ENCODE data around the gene DPP6. TPM values are rescaled to one million over a fixed set of nuclear protein-coding genes. Genes with fewer than 3 reads are reported as not detected.

Gene DPP6
- total RNA-seq, 1 donor from 2014 or later, result 56.3 TPM

DNA sequence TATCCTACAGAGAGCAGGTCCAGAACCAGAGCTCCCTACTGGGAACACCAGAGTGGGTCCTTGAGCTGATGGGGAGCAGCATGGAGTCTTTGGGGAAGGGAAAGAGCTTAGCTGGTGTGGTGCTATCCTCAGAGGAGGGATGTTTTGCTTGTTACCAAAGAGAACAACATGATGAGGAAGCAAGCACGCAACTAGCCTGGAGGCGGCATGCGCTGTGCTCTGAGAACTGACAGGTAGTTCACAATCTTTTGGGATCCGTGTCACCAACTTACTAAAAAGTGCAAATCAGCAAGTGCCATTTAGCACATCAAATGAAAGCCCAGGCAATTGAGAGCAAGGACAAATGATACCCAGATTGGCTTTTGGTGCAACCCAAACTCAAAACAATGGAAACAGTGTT is 257.9 kb downstream of the DPP6 start:
- DNase-seq (ENCODE audit: low spot score in 2 of 2), result no peak
- no peak for FAIRE-seq

DNA sequence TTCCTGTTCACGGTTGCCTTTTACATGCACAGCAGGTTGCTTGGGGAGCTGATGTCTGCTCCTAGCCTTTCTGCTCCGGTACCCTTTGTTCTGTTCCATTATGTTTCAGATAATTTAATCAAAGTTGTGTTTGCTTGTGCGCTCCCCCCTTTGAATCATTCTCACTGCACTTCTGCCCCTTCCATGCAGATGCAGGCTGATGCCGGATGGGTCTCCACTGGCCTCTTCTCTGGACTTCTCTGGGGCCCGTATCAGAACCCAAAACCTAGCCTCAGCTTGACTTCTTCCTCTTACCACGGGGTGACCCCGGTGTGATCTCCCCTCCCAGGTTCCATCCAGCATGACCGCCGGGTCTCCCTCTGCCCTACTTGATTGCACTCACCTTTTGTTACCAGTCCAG is 272.0 kb downstream of the DPP6 start:
- FAIRE-seq (no peak), DNase-seq (ENCODE audit: low spot score in 2 of 2) (no peak)

DNA sequence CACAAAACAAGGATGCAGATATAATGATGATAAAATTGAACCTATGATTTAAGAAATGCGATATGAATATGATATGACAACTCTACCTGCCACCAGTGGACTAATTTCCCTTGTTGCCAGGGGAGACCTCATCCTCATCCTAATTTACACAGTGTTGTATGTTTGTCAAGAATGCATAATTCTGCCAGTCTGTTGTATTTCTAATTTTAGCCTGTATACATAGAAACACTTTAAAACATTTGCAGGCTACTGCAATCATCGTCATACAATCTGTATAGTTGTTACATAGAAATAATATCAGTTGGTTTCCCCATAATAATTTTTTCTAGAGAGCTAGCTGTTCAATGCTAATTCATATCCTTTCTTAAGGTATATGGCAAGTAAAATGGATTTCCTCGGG is 274.2 kb downstream of the DPP6 start:
- DNase-seq (ENCODE audit: low spot score in 2 of 2) (no peak), FAIRE-seq (no peak)

DNA sequence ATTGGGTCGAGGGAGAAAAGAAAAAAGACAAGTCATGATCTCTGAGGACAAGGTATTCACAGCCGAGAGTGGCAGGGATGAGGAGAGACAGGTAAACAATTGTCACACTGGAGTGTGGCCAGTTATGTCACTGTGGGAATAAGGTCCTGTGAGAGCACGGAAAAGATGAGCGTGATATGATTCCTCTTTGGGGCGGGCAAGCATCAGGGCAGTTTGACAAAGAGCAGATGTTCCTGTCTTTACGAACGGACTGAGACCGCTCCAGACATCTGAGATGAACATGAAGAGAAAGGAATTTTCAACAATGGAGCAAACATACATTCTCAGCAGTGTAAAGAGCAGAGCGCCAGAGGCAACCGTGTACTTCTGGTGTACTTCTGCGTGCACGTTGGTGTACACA is 278.1 kb downstream of the DPP6 start:
- DNase-seq (ENCODE audit: low spot score in 2 of 2) (no peak), FAIRE-seq (no peak)

DNA sequence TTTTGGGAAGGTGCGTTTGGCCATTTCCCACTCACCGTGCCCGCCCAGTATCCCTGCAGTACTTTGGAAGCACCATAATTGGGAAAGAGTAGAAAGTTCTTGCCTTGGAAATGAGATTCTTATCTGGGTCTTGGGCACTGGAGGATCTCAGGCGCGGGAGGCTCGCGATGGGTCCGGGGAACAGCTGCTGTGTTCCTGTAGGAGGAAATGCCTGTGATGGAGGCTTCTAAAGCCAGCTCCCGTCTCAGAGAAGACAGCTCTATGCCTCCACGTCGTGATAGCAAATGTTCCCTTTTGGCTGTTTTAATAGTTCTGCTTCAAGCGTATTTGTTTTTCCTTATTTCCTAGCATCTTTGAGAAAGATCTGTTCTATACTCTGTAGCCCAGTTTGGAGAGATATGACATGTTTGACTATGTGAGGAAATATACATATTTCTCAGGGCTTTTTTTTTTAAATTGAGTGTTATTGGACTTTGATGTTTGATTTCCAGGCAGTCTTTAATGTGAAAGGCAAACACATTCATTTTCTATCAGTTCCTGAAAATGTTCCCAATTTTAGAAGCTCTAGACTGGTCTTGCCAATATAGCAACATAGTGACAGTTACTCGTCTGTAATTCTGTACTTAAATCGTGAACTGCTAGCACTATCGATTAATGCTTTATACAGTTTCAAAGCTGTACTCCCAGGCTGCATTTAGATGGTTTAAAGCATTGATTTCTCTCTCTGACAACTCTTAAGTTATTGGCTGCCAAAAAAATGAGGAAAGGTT is 280.8 kb downstream of the DPP6 start:
- DNase-seq (ENCODE audit: low spot score in 2 of 2) (no peak), FAIRE-seq (no peak)

DNA sequence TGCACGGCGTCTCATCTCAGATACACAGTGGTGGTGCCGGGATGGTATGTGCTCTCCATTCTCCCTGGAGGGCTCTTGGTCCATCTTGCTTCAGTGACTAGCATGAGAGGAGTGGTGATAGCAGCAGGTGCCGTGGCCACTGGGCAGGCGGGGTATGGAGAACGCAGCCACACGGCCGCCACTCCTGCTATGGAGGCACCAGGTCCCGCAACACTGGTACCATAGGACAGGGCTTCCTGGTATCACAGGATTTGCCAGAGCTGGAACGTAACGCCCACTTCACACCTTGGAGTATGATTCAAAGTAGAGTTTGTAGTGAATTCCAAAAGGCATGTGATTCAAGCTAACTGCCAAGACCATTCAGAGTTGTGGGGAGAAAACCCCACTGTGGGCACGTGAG is 284.1 kb downstream of the DPP6 start:
- no peak for FAIRE-seq
- DNase-seq (ENCODE audit: low spot score in 2 of 2), result no peak

DNA sequence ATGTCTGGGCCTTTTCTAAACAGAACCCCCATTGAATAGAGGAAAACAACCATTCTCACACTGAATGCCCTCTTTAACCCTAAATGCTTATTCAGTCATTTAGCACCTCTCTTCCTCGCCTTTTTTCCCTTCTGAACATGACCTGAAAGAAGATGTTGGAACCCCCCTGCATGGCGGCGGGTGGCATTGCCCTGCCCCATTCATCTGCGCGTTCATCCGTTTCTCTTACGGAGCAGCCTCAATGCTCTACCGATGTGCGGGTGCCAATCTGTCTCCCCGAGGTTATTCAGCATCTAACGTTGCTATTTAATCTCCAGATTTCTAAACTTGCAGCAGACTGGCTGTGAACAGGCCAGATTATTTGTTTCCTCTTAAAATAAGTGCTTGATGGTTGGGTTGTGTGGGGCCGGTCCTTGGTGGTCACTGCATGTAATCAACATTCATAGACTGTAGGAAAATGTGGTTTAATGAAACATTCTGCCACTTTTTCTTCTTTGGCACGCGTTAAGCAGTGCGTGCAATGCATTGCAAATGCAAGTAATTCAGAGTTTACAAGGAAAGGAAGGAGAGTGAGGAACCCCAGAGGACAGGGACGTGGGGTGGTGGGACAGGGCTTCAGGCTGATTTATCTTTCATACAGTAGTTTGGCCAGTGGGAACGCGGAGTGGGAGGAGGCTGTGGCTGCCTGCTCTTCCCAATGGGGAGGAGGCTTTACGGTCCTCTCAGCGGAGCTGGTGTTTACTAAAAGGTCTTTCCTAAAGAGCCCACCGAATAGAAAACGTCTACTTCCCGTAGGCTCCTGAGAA is 286.7 kb downstream of the DPP6 start:
- FAIRE-seq, result no peak

DNA sequence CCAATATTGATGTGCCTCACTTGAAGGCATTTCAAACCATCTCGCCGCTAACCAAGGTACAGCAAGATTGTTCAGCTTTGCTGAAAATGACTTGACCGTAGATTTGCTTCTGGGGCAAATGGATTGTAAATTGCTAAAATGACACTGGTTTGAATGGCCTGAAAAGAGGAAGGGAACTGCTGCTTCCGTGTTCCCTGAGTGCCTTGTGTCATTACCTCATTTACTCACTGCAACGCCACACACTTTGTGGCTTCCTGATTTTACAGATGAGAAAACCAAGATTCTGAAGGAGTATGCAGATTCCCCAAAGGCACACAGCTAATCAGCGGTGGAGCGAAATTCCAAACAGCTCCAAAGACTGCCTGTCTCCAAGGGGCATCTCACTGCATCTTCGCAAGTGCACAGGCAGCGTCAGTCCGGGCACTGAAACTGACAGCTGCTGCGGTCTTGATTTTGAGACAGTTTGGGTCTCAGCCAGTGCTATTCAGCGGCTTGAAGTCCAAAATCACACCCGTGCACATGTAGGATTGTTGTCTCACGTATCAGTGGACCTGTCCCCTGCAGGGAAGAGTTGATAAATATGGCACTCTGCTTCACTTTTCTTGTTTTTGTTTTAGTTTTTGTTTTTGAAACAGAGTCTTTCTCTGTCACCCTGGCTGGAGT is 290.9 kb downstream of the DPP6 start:
- FAIRE-seq (no peak), DNase-seq (ENCODE audit: low spot score in 2 of 2) (no peak)

More for the DNA sequence above, 286.7 kb downstream of the DPP6 start:
- DNase-seq (ENCODE audit: low spot score in 2 of 2), result no peak

DNA sequence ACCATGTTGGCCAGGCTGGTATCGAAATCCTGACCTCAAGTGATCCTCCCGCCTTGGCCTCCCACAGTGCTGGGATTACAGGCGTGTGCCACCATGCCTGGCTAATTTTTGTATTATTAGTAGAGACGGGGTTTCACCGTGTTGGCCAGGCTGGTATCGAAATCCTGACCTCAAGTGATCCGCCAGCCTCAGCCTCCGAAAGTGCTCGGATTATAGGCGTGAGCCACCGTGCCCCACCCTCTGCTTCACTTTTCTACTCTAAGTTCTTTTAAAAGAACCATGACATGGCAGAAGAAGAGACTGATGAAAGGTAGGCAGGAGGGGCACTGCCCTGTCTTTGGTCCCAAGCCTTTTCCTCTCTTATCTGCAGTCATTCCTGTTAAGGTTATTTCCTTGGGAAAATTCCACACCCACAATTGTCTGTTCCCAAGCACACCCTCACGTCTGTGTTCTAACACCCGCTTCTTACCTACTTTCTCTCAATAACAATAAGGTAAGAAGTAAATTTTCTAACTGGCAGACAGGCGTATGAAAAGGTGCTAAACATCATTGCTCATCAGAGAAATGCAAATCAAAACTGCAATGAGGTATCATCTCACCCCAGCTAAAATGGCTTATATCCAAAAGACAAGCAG is 291.7 kb downstream of the DPP6 start:
- FAIRE-seq, result no peak
- DNase-seq (ENCODE audit: low spot score in 2 of 2), result no peak

DNA sequence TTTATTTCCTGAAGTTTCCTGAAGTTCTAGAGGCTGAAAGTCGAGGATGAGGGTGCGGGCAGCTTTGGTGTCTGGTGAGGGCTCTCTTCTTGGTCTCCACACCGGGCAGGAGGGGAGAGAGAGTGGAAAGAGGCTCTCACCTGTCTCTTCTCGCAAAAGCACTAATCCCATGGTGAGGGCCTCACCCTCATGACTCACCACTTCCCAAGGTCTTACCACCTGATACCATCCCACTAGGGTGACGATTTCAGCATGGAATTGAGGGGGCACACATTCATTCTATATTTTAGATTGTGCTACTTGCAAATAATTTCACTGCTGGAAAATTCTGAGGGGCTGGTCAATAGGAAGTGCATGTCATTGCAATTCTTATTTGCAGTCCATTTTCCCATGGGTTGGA is 292.9 kb downstream of the DPP6 start:
- DNase-seq (ENCODE audit: low spot score in 2 of 2) (no peak), FAIRE-seq (no peak)

DNA sequence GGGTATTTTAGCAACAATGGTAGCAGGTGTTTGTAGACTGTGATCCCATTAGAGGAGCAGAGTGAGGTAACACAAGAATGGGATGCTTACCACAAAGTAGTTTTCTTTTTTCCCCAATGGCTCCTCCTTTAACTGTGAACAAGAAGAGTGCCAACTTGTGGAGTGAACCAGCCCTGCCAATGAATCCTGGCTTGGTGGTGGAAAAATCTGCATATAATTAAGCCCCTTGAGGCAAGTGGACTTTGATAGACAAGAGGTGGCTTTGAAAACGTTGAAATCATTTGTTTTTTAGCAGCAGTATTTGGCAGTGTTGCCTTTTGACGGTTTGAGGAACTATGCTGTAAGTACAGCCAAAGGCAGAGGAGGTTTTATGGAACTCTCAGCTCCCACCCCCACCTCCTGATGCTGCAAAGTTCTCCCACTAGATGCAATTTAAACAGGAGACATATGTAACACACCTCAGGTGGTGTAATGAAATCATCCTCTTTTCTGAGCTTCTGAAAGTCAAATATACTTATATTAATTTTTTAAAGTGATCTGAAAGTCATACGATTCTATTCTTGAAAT is 295.6 kb downstream of the DPP6 start:
- no peak for FAIRE-seq

DNA sequence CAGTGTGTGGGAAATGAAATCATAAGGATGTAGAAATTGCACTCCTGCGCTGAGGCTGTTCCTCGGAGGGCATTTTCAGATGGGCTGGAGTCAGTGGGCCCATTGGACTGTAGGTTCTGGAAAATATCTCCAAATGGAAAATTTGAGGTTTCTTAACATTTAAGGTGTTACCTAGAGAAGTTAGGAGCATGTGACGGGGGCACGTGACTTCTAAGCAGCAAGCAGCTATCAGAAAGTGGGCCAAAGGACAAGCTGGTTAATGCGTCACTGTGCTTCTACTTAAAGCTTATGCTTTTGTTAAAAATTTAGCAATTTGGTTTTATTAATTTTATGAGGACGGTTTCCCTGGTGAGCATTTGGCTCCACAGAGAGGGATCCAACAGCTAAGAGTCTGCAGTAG is 298.7 kb downstream of the DPP6 start:
- no peak for FAIRE-seq
- DNase-seq (ENCODE audit: low spot score in 2 of 2), result no peak

More for the DNA sequence above, 295.6 kb downstream of the DPP6 start:
- no peak for DNase-seq (ENCODE audit: low spot score in 2 of 2)

DNA sequence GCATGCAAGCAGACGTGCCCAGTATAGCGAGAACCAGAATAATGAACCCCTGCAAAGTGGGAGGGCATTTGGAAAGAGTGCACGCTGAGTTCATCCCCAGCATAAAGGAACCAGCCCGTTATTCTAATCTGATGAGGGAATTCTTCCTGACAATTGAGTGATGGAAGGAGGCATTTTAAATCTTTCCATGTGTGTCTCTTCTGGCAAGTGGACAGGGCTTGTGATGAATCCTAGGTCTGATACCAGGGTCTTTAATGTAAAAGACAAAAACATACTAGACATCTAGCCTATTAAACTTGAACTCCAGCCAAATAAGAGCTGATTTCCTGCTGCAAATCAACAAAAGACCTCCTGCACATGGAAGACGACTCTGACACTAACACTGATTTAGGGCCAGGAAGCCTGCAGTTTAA is 301.2 kb downstream of the DPP6 start:
- no peak for DNase-seq (ENCODE audit: low spot score in 2 of 2)
- no peak for FAIRE-seq

DNA sequence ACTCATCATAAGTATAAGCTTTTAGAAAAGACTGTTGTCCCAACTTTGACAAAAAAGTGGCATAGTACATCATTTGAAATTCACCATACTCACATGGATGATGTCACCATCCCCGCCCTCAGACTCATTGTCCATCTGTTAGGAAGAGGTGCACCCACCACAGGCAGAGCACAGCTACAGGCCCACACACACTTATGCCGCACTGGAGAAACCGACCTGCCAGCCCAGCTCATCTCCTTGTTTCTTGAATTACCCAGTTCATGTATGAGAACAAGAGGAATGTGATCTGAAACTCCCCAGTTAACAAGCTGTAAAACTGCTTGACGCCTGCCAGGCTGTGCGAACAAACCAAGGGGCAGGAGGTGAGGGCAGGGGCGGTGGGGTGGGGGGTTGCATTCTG is 312.0 kb downstream of the DPP6 start:
- DNase-seq (ENCODE audit: low spot score in 2 of 2) (peak in 1 of 2 donors; percentile 11), FAIRE-seq (no peak)

DNA sequence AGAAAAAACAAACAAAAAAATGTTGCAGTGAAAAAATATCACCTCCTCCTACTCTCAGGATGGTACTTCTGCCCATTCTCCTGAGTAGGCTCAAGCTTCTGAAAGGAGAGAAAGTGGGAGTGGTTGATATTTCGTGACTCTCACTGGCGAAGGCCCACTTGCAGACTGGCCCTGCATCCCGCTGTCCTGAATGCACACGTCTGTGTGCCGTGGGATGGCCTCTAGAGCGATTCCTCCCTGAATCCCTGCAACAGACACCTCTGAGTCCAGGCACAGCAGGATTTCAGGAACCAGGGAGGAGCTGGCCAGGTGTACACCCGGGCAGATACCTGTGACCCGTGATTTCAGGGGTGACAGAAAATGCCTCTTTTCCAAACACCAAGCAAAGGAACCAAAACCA is 319.2 kb downstream of the DPP6 start:
- DNase-seq (ENCODE audit: low spot score in 2 of 2), result no peak
- no peak for FAIRE-seq

DNA sequence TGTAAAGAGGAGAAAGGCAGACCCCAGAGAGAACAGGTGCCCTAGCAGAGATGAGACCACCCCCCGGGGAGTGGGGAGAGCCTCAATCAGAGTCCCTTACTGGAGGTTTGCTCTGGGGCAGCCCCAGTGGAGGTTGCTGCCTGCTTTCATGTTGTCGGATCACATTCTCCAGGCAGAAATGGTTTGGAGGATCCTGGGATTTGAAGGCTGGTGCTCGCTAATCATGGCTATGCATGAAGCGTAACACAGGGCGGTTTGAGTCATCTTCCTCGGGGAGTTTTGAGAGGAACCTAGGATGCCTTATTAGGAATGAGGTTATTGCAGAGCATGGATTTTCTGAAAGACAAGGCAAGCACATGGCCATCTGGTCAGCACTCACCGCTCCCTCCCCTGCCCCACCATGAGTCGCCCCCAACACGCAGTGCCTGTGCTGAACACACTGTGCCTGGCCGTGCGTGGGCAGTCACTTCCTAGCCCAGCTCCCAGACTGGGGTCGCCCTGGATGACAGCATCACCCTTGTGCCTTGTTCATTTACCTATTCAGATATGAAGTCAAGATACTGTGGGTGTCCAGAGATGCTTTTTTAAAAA is 319.9 kb downstream of the DPP6 start:
- no peak for DNase-seq (ENCODE audit: low spot score in 2 of 2)
- FAIRE-seq, result no peak

DNA sequence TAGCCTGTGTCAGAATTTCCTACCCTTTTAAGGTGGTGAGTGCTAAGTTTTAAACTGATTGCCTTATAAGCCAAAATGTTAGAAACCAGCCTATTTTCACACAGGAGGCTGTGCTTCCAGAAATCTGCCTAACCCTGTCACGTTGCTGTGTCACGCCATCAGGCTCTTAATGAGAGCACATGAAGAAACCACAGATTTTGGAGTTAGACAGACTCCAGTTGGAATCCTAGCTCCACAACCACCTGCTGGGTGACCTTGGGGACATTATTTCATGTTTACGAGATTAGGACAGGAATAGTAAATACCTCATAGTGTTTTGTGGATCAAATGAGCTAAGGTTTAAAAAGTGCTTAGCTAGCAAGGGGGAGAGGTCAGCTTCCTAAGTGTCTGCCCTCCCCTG is 321.8 kb downstream of the DPP6 start:
- no peak for FAIRE-seq
- DNase-seq (ENCODE audit: low spot score in 2 of 2), result no peak

DNA sequence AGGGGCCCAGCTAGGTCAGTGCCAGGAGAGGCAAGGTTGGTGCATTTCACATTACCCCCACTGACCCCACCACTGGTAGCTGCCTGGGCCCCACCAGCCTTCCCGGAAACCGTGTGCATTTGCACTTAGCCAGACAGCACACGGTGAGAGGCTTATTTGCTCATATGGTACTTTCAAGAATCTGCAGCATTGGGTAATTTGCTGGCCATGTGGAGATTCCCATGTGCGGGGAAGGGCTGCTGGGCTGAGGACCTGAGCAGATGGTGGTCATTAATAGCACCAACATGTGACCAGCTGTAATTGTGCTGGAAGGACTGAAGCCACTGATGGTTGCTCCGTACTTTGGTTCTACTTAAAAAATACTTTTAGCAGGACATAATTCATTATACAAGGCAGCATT is 323.8 kb downstream of the DPP6 start:
- DNase-seq (ENCODE audit: low spot score in 2 of 2) (no peak), FAIRE-seq (no peak)

DNA sequence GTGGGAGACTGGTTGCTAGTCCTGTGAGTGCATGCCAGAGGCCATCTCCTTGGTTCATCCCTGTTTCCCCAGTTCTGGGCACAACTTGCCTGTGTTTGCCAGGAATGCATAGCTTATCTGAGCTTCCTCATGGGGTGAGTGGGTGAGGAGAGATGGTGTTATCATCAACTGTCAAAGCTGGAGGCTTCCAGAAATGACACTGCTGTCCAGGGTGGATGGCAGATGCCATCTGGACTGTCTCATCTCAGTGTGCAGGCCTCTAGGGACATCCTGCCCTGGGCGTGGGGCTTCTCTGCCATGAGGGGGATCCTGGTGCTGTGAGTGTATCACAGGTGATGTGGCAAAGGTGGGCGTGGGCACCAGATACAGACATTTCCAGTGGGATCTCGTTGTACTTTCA is 328.6 kb downstream of the DPP6 start:
- no peak for FAIRE-seq
- no peak for DNase-seq (ENCODE audit: low spot score in 2 of 2)

DNA sequence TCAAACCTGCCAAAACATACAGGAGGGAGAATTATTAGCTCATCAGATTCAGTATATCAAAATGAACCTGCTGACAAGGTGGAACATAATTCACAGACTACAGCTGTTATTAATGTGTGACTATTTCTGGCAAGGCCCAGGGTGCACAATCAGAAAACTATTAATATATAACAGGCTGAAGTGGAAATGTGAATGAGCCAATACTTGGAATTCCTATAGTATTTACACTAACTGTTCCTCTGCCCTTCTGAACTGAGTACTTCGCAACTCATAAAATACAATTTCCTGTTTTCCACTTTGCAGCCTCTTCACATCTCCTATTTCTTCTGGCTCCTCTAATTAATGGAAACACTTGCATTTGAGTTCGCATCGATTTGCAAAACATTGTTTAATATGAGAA is 330.8 kb downstream of the DPP6 start:
- DNase-seq (ENCODE audit: low spot score in 2 of 2), result no peak
- FAIRE-seq, result no peak
